SK-N-SH (cell line): ENCODE results near the gene CELF5. TPM values are rescaled to one million over a fixed set of nuclear protein-coding genes. Genes with fewer than 3 reads are reported as not detected.
"Not testable (repeated sequence)": the region's sequence is repeated elsewhere in the genome, so short reads cannot be mapped to it uniquely, and the experiment has no call there.

Experiments
- CTCF ChIA-PET: fragments of 300-600, 350-600 bp; formaldehyde crosslinking; extraction: SDS; loops from one replicate; lab custom pipeline; 2021; lab: Yijun Ruan, JAX
- POLR2A ChIA-PET: fragments of 350-600 bp; sonication (Branson Sonifier 250); formaldehyde crosslinking; extraction: SDS; loops from one replicate; lab custom pipeline; 2020; ENCODE audit warnings: antibody characterized with exemption, inconsistent platforms; lab: Yijun Ruan, JAX
- DNase-seq: peaks from one replicate; pipeline ENCODE4 v3.0.0; 2012
- H2AFZ ChIP-seq: fragments of 200-600 bp; sonication (generic); 2 replicates; pipeline ENCODE4 v1.8.1; 2016; ENCODE audit warnings: antibody characterized with exemption, mild to moderate bottlenecking, low read depth
- H3F3A ChIP-seq: fragments of 200-600 bp; sonication (generic); replicated peaks from 2 replicates; pipeline ENCODE3; 2016; ENCODE audit warnings: antibody characterized with exemption, mild to moderate bottlenecking; ENCODE audit not compliant: insufficient read depth
- H3K27ac ChIP-seq, 2 experiments: fragments of 200-500 bp in 1 of 2; fragments of 200-600 bp in 1 of 2; sonication (Bioruptor generic) in 1 of 2; sonication (generic), shearing (Covaris generic) in 1 of 2; 2 replicates each; pipeline versions ENCODE4 v1.5.1 to v1.6.1; 2014 to 2016; ENCODE audit warnings: low read depth in 2 of 2, inconsistent platforms in 1 of 2, low read length in 1 of 2, mild to moderate bottlenecking in 1 of 2, mixed read lengths in 1 of 2
- H3K27me3 ChIP-seq: fragments of 200-600 bp; sonication (generic), shearing (Covaris generic); 2 replicates; pipeline ENCODE4 v1.6.1; 2016; ENCODE audit warnings: mixed run types; ENCODE audit not compliant: insufficient read depth
- H3K36me3 ChIP-seq, 2 experiments: fragments of 200-500 bp in 1 of 2; fragments of 200-600 bp in 1 of 2; sonication (Bioruptor generic) in 1 of 2; sonication (generic) in 1 of 2; replicated peaks in 1 of 2; 2 replicates each; pipeline versions ENCODE3 to v1.5.1; 2014 to 2016; ENCODE audit warnings: low read length in 1 of 2, mild to moderate bottlenecking in 1 of 2; ENCODE audit not compliant: insufficient read depth in 2 of 2, control insufficient read depth in 1 of 2
- H3K4me1 ChIP-seq, 2 experiments: fragments of 200-500 bp in 1 of 2; fragments of 200-600 bp in 1 of 2; sonication (Bioruptor generic) in 1 of 2; sonication (generic), shearing (Covaris generic) in 1 of 2; 2 replicates each; pipeline versions ENCODE4 v1.5.1 to v1.6.1; 2014 to 2016; ENCODE audit warnings: low read depth in 1 of 2, low read length in 1 of 2, mixed run types in 1 of 2; ENCODE audit not compliant: insufficient read depth in 2 of 2, control insufficient read depth in 1 of 2
- H3K4me2 ChIP-seq: fragments of 200-600 bp; sonication (generic), shearing (Covaris generic); 2 replicates; pipeline ENCODE4 v1.6.1; 2017; ENCODE audit warnings: mixed run types
- H3K4me3 ChIP-seq, 2 experiments: fragments of 200-500 bp in 1 of 2; fragments of 200-600 bp in 1 of 2; sonication (Bioruptor generic) in 1 of 2; sonication (generic), shearing (Covaris generic) in 1 of 2; 2 replicates each; pipeline versions ENCODE4 v1.5.1 to v1.8.1; 2014 to 2016; ENCODE audit warnings: low read depth in 2 of 2, inconsistent platforms in 1 of 2, low read length in 1 of 2, mild to moderate bottlenecking in 1 of 2, mixed read lengths in 1 of 2, moderate library complexity in 1 of 2
- H3K79me2 ChIP-seq: fragments of 200-600 bp; sonication (generic); 2 replicates; pipeline ENCODE4 v1.8.1; 2017; ENCODE audit warnings: mild to moderate bottlenecking; ENCODE audit not compliant: insufficient read depth
- H3K9ac ChIP-seq: fragments of 200-600 bp; sonication (generic); 2 replicates; pipeline ENCODE4 v1.6.1; 2017; ENCODE audit warnings: mixed run types
- H3K9me2 ChIP-seq: fragments of 200-600 bp; sonication (generic); 2 replicates; pipeline ENCODE4 v1.6.1; 2017; ENCODE audit warnings: mixed run types
- H3K9me3 ChIP-seq: fragments of 200-600 bp; sonication (generic); 2 replicates; pipeline ENCODE4 v1.6.1; 2017; ENCODE audit warnings: mixed run types, mild to moderate bottlenecking, moderate library complexity
- H4K20me1 ChIP-seq: fragments of 200-600 bp; sonication (generic); 2 replicates; pipeline ENCODE4 v1.6.1; 2017; ENCODE audit warnings: mild to moderate bottlenecking, mixed run types; ENCODE audit not compliant: insufficient read depth
- ELF1 ChIP-seq: IDR thresholded peaks from 2 replicates; pipeline ENCODE4 v1.4.0; 2012
- EP300 ChIP-seq, 2 experiments: IDR thresholded peaks; 2 replicates each; pipeline versions ENCODE4 v1.4.0 to v1.6.1; 2012; ENCODE audit warnings: borderline replicate concordance in 1 of 2, low read depth in 1 of 2, low read length in 1 of 2
- EZH2phosphoT487 ChIP-seq: fragments of 200-600 bp; sonication (generic); IDR thresholded peaks from 2 replicates; pipeline ENCODE4 v1.6.1; 2017; ENCODE audit warnings: low read depth, mixed run types, mild to moderate bottlenecking, antibody characterized with exemption, moderate library complexity, borderline replicate concordance
- FOSL2 ChIP-seq: IDR thresholded peaks from 2 replicates; pipeline ENCODE4 v1.4.0; 2012; ENCODE audit warnings: low read depth, mild to moderate bottlenecking, moderate library complexity, borderline replicate concordance
- GABPA ChIP-seq: IDR thresholded peaks from 2 replicates; pipeline ENCODE4 v1.4.0; 2012; ENCODE audit warnings: low read depth, mild to moderate bottlenecking
- JUND ChIP-seq: IDR thresholded peaks from 2 replicates; pipeline ENCODE4 v1.4.0; 2012
- MAX ChIP-seq: IDR thresholded peaks from 2 replicates; pipeline ENCODE4 v1.4.0; 2012; ENCODE audit warnings: low read depth
- MXI1 ChIP-seq: IDR thresholded peaks from 2 replicates; pipeline ENCODE4 v1.6.1; 2012; ENCODE audit warnings: mild to moderate bottlenecking, low read depth, low read length, improper control_type of control experiment
- NFIC ChIP-seq: IDR thresholded peaks from 2 replicates; pipeline ENCODE4 v1.4.0; 2012; ENCODE audit warnings: borderline replicate concordance
- PBX3 ChIP-seq: IDR thresholded peaks from 2 replicates; pipeline ENCODE4; 2012
- POLR2AphosphoS5 ChIP-seq: IDR thresholded peaks from 2 replicates; pipeline ENCODE4 v1.6.1; 2012; ENCODE audit warnings: low read depth, low read length
- RAD21 ChIP-seq: IDR thresholded peaks from 2 replicates; pipeline ENCODE4 v1.6.1; 2012; ENCODE audit warnings: mild to moderate bottlenecking, low read length
- RCOR1 ChIP-seq: fragments of 150-350 bp; IDR thresholded peaks from 2 replicates; pipeline ENCODE4 v1.6.1; 2017; ENCODE audit warnings: antibody characterized with exemption, low read length
- RFX5 ChIP-seq: IDR thresholded peaks from 2 replicates; pipeline ENCODE4 v1.6.1; 2012; ENCODE audit warnings: mild to moderate bottlenecking, improper control_type of control experiment, low read length
- RXRA ChIP-seq: IDR thresholded peaks from 2 replicates; pipeline ENCODE4 v1.4.0; 2012; ENCODE audit warnings: low read depth, mild to moderate bottlenecking, borderline replicate concordance
- TAF1 ChIP-seq: IDR thresholded peaks from 2 replicates; pipeline ENCODE4 v1.6.1; 2012; ENCODE audit warnings: low read depth, mild to moderate bottlenecking, low read length, moderate library complexity, borderline replicate concordance
- USF2 ChIP-seq: fragments of 150-350 bp; IDR thresholded peaks from 2 replicates; pipeline ENCODE4 v1.6.1; 2017; ENCODE audit warnings: antibody characterized with exemption, low read length, low read depth, borderline replicate concordance
- YY1 ChIP-seq: IDR thresholded peaks from 2 replicates; pipeline ENCODE4 v1.4.0; 2012; ENCODE audit warnings: low read depth, mild to moderate bottlenecking
- ZBTB33 ChIP-seq: IDR thresholded peaks from 2 replicates; pipeline ENCODE4 v1.4.0; 2012; ENCODE audit warnings: low read depth, borderline replicate concordance
- WGBS: methylation state at CpG from one replicate; pipeline ENCODE4 v1.1.6; 2017; ENCODE audit warnings: low lambda C conversion rate; 5-methylcytosine and 5-hydroxymethylcytosine counted together
- polyA plus RNA-seq, 3 experiments: library from polyadenylated mRNA; depleted of rRNA; stranded (reverse); fragments of >200 nt; gene quantifications; 2 replicates each; pipeline ENCODE4 v1.2.3, GENCODE V29; 2012

The CELF5 gene
- polyA plus RNA-seq, 1 of the 3 experiments (the other 2 are of a cell fraction): 0.33 TPM

GRCh38 chr19:3328743-3329142, 104.3 kb downstream of the CELF5 start:
- no peaks in the 10 kb centered on the region for H3K9me3 ChIP-seq
- WGBS: 95% methylated on average over 3 of the region's 3 CpGs
- no peak for DNase-seq
- no peak overlapping the region for H3K4me3 ChIP-seq
- H3K9me2 ChIP-seq: no peaks in the 10 kb centered on the region
- no peak overlapping the region for H3K9ac ChIP-seq
- H2AFZ ChIP-seq: no peak overlapping the region
- H3K79me2 ChIP-seq: no peaks in the 10 kb centered on the region
- ChIA-PET POLR2A (interaction anchor here (0.6 to 1.3 kb wide), 2 partner anchors 144 to 220 kb away, joined by 3 to 4 read pairs; no protein-coding TSS in a partner anchor), CTCF (interaction anchor here (1.3 to 4.7 kb wide), 6 partner anchors 23 to 156 kb away, joined by 3 to 52 read pairs (median 23); partner anchors contain the start of gene SMIM44)
- no peaks in the 10 kb centered on the region for H4K20me1 ChIP-seq
- H3K4me2 ChIP-seq: no peak overlapping the region
- no peak for TF ChIP-seq MAX
- TF ChIP-seq PBX3: no peak
- no peak for TF ChIP-seq POLR2AphosphoS5
- no peak for TF ChIP-seq RCOR1
- no peak for TF ChIP-seq EZH2phosphoT487
- TF ChIP-seq MXI1: no peak
- no peak for TF ChIP-seq EP300 (IDR thresholded peaks at IDR 0.05; ENCODE audit: borderline replicate concordance in 1 of 2, low read depth in 1 of 2, low read length in 1 of 2)
- TF ChIP-seq USF2: no peak
- no peak for TF ChIP-seq FOSL2
- TF ChIP-seq TAF1: no peak
- no peak for TF ChIP-seq GABPA
- TF ChIP-seq ZBTB33: no peak
- no peak for TF ChIP-seq RXRA
- no peak for TF ChIP-seq ELF1
- no peak overlapping the region for H3K27ac ChIP-seq
- peaks cover 4% of the 10 kb centered on the region for H3F3A ChIP-seq
- no peaks in the 10 kb centered on the region for H3K27me3 ChIP-seq
- no peaks in the 10 kb centered on the region for H3K36me3 ChIP-seq
- H3K4me1 ChIP-seq: no peaks in the 10 kb centered on the region

- no peak for TF ChIP-seq RFX5
- TF ChIP-seq RAD21: no peak
- TF ChIP-seq JUND: no peak
- no peak for TF ChIP-seq YY1
- no peak for TF ChIP-seq MXI1
- no peak for TF ChIP-seq NFIC
- TF ChIP-seq, all 33 proteins: peak for 0
- 80% methylated on average over 8 of the region's 9 CpGs for WGBS
- Histone ChIP-seq H3K4me1 (no peaks in the 10 kb centered on the region; a peak in 1 of 4 replicates), H3K9ac (no peak overlapping the region), H3K36me3 (no peaks in the 10 kb centered on the region), H3K4me3 (no peak overlapping the region), H3K79me2 (no peaks in the 10 kb centered on the region), H3K4me2 (no peak overlapping the region), H3K9me3 (no peaks in the 10 kb centered on the region), H3K9me2 (no peaks in the 10 kb centered on the region), H2AFZ (no peak overlapping the region), H3K27ac (no peak overlapping the region), H3F3A (peaks cover 4% of the 10 kb centered on the region), H4K20me1 (no peaks in the 10 kb centered on the region), H3K27me3 (no peaks in the 10 kb centered on the region)
- POLR2A ChIA-PET: no interaction called here
- no peak for DNase-seq
- CTCF ChIA-PET: interaction anchor here (0.8 to 2.6 kb wide), 6 partner anchors 99 to 157 kb away, joined by 4 to 15 read pairs (median 5); no protein-coding TSS in a partner anchor
These were observed 105.6 kb downstream of the CELF5 start for GRCh38 chr19:3330047-3330446.

- no CpG with 5 or more reads among the region's 1 CpG for WGBS
- H3K79me2 ChIP-seq, H2AFZ ChIP-seq, H3K4me3 ChIP-seq, DNase-seq, H3K36me3 ChIP-seq, H4K20me1 ChIP-seq, H3K9ac ChIP-seq, H3K27me3 ChIP-seq, H3F3A ChIP-seq, H3K9me3 ChIP-seq, H3K27ac ChIP-seq, H3K9me2 ChIP-seq, H3K4me2 ChIP-seq, POLR2A ChIA-PET: not testable (repeated sequence)
- CTCF ChIA-PET: interaction anchor here (0.8 kb wide), 1 partner anchor 138 kb away, joined by 3 read pairs; no protein-coding TSS in a partner anchor
- H3K4me1 ChIP-seq: peaks cover 7 to 20% of the 10 kb centered on the region in 2 experiments; a peak in 3 of 4 replicates
These were observed 107.8 kb downstream of the CELF5 start for GRCh38 chr19:3332232-3332631.
